HG03045 (cell line): ENCODE measurements around the gene LASP1.
"Not testable (repeated sequence)": the region's sequence is repeated elsewhere in the genome, so short reads cannot be mapped to it uniquely, and the experiment has no call there.

Experiments
- ATAC-seq: cut with Tn5 transposase; IDR thresholded peaks from one replicate; pipeline ENCODE4 v1.9.1; 2021; ENCODE audit warnings: mild to moderate bottlenecking, moderate library complexity; ENCODE audit not compliant: unreplicated experiment

The LASP1 gene

DNA sequence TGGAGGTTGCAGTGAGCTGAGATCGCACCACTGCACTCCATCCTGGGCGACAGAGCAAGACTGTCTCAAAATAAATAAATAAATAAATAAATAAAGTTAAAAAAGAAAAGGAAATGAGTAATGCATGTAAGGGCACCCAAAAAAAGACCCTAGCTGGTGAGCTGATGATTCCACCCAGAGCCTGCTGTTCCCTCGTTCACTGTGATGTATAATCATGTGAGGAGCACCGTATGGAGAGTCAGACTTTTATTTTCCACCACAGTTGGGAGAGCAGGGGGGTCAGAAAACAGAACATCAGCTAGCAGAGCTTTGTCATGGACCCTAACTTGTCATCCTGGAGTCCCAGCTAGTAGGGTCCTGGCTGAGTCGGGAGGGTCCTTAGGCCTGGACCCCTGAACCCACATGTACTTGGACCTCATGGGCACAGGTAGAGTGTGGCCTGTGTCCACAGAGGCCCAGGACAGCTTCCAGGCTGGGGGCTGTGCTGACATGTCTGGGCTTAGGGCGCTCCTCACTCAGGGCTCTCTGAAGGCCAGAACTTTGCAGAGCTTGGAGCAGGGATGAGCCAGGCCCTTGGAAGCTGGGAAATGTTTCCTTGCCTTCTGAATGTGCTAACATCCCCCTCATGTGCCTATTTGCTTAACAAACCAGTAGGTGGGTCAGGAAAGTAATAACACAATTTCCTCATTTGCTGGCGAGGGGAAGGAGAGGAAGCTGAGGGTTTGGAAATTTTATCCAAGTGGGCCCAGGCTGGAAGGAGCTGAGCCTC, 36.8 kb downstream of the LASP1 start:
- no peak for ATAC-seq

DNA sequence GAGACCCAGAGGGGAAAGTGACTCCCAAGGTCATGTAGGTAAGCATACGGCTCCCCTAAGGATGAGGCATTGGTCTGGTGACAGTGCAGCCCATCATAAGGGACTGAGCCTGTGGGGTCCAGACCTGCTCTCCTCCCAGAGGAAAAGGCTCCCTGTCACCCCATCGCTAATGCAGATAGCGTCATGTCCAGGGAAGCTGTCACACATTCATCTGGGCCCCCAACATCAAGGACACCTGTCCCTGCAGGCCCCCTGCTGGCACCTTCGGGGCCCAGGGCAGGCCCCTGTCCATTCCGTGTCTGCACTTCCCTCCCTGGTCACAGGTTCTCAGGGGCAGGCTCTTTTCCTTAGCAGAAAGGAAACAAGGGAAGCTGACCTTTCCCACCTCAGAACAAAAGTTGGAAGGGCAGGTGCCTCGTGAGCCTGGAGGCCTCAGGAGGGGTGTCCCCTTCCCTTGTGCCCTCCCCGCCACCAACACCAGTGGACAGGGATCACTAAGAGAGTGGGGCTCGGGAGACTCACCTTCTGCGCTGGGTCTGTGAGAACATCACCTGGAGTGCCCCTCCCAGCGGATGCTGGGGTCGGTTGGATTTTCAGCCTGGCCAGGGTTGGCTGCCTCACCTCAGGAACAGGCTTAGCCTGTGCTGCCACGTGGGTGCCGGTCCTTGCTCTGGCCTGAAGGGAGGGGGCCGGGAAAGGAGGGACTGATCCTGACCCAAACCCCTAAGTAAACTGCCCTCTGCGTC, 38.2 kb downstream of the LASP1 start:
- no peak for ATAC-seq

DNA sequence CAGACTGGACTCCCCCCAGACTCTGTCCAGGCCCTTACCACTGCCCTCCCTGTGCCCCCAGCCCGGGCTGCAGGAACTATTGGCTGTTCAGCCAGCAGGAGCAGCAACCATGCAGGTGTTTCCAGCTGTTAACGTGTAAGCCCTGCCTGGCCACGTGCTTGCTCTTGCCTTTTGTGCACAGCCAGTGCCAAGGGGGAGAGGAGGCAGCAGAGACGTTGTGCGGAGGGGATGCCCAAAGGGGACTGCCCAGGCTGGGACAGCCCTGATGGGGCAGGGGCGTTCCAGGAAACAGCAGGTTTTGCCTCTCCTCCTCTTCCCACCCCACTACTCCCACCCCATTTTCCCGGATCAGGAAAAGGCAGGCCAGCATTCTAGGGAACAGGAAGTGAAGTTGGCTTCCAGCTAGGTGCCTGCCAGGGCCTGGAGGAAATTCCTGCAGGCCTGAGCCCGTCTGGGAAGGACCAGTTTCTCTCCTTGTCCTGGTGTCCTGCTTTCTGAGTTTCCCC, 38.9 kb downstream of the LASP1 start:
- ATAC-seq = no peak

DNA sequence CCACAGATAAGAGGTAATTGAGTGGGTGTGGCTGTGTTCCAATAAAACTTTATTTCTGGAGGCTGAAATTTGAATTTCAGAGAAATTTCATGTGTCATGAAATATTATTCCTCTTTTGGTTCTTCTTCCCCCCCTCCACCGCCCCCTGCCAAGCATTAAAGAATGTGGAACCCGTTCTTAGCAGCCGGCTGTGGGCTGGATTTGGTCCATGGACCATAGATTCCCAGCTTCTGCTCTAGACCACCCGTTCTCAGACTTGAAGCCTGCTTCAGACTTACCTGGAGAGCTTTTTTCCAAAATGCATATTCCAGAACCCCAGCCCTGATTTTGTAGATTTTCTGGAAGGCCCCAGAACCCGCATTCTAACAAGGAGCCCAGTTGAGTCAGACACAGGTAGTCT, 40.5 kb downstream of the LASP1 start:
- ATAC-seq = no peak

DNA sequence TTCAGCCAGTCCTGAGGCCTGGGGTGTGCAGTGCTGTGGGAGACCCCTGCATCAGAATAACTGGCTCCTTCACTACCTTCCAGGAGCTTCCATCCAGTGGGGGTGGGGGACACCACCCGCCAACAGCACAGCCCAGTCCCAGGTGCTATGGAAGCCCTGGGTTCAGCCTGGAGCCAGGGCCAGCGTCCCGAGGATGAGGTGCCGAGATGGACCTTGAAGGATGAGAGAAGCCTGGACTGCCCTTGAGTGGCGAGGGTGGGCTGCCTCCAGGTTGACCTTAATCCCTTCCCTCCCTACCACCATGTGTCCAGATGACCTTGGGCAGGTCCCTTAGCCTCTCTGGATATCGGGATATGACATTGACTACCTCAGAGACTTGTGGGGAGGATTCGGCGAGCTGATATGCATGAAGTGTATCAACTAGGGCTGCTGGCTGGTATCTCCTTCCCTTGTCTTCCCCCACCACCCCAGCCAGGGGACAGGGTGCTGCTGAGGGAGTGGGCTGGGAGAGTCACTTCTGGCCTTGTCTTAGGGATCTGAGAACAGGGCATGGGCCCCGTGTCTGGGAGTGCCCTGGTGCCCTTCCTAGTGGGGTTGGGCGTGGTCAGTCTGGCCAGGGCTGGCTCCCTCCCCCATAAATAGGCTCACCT, 41.3 kb downstream of the LASP1 start:
- no peak for ATAC-seq

DNA sequence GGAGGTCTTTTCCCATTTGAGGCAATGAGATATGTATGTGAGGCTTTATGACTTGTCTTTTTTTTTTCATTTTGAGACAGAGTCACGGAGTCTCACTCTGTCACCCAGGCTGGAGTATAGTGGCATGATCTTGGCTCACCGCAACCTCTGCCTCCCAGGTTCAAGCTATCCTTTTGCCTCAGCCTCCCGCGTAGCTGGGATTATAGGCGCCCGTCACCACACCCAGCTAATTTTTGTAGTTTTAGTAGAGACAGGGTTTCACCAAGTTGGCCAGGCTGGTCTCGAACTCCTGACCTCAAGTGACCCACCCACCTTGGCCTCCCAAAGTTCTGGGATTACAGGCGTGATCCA, 41.8 kb downstream of the LASP1 start:
- ATAC-seq = not testable (repeated sequence)

DNA sequence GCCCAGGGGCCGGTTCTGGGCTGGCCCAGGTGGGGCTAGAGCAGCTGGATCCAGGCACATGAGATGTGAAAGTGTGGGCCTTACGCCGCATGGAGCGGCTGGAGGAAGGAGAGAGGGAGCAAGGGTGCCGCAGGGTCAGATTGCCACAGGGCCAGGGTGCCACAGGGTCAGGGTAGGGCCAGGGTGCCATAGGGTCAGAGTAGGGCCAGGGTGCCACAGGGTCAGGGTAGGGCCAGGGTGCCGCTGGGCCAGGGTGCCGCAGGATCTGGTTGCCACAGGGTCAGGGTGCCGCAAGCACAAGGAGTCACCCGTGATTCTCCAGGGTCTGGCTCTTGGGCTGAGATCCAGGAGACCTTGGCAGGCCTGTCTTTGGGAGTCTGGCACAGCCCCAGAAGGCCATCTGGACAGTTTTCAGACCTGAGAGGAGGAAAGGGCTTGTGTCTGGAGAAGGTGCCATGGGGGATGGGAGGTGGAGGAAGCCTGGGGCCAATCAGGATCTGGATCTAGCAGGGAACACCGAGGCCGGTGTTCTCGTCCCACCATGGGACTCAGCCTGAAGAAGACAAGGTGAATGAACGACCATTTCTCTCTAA, 42.5 kb downstream of the LASP1 start:
- ATAC-seq = no peak

DNA sequence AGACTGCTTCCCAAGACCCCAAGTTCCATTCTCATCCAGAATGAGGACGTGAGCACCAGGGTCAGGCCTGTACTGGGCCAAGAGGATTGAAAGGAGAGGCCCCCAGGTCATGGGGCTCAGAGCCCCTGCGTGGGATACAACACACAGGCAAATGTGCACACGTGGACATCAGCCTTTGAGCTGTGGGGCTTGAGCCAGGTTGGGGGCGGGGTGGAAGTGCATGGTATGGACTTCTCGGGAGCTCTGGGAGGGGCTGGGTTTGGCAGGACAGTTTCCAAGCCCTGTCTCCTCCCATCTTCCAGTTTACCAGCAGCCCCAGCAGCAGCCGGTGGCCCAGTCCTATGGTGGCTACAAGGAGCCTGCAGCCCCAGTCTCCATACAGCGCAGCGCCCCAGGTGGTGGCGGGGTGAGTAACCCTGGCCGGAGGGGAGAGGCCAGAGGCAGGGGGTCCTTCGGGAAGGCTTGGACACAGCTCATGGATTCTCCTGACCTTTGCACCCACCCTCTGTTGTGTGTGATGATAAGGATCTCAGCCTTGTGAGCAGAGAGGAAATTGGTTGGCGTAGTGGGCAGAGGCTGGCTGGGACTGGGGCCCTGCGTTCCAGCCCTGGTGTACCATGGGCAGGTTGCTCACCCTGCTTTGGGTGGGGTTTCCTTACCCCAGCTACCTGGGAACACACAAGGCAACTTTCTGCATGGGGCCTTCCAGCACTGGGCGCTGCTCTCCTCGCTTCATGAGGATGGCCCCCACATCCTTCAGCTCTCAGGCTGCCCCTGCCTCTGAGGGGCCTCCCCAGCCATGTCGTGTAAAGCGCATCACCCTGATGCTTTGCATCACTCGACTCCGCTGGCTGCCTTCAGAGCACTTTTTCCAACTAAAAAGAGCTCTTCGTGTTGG, 45.1 kb downstream of the LASP1 start:
- ATAC-seq = no peak

DNA sequence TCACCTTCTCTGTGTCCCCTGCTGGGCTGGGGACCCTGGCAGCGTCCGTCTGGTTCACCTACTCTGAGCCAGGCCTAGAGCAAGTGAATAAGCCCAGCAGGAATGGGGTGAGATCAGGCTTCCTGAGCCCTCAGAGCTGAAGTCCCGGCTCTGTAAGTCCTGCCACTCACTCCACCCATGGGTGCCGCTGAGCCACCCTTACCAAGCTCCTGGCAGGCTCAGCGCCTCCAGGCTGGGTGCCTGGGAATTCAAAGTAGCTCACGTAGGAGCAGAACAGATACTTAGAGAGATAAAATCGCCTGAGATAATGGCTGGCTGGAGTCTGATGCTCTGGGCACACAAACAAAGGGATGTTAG, 45.8 kb downstream of the LASP1 start:
- ATAC-seq = no peak

DNA sequence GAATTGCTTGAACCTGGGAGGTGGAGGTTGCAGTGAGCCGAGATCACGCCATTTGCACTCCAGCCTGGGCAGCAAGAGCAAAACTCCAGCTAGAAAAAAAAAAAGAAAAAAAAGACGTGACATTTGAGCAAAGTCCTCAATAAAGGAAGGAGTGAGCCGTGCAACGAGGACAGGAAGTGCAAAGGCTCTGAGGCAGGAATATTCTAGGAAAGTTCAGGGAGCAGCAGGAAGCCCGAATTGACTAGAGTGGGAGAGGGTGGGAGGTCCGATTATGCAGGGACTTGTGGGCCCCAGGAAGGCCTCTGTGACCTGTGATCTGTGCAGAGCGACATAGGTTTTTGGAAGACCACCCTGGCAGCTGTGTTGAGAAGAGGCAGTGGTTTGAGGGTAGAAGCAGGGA, 46.9 kb downstream of the LASP1 start:
- no peak for ATAC-seq

DNA sequence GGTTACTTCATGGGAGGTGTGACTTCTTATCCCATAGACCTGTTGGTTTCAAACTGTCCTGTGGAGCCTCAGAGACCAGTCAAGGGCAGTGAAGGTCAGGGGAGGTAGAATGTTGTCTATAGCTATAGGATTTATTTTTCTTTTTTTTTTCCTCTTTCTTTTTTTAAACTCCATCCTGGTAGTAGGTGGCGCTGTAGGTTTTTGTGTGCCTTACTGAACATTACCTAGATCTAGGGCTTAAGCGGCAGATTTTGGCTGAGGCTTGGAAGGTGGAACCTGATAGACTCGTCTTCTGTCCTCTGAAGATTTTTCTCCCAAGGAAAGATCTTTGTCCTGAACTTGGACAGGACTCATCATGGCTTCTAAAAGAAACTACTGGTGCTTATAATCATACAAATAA, 47.4 kb downstream of the LASP1 start:
- ATAC-seq = no peak

DNA sequence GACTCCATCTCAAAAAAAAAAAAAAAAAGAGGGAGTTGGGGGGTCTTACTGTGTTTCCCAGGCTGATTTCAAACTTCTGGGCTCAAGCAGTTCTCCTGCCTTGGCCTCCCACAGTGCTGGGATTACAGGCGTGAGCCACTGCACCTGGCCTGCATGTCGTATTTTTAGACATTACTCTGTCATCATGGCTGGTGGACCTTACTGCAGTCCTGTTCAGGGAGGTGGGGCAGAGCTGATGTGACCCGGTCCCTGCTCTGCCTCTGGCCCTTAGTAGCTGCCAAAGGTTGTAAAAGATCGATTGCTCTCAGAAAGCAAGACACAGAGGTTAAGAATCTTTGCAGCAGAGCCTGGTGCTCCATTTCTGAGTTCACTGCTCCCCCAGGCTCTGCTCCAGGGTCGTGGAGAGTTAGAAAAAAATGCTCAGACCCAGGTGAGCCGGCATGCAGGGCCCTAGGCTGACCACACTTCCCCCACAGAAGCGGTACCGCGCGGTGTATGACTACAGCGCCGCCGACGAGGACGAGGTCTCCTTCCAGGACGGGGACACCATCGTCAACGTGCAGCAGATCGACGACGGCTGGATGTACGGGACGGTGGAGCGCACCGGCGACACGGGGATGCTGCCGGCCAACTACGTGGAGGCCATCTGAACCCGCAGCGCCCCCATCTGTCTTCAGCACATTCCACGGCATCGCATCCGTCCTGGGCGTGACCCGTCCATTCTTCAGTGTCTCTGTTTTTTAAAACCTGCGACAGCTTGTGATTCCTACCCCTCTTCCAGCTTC, 48.5 kb downstream of the LASP1 start:
- ATAC-seq = no peak

DNA sequence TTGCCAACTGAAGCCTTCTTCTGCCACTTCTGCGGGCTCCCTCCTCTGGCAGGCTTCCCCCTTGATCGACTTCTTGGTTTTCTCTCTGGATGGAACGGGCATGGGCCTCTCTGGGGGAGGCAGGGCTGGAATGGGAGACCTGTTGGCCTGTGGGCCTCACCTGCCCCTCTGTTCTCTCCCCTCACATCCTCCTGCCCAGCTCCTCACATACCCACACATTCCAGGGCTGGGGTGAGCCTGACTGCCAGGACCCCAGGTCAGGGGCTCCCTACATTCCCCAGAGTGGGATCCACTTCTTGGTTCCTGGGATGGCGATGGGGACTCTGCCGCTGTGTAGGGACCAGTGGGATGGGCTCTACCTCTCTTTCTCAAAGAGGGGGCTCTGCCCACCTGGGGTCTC, 49.1 kb downstream of the LASP1 start:
- ATAC-seq = no peak

DNA sequence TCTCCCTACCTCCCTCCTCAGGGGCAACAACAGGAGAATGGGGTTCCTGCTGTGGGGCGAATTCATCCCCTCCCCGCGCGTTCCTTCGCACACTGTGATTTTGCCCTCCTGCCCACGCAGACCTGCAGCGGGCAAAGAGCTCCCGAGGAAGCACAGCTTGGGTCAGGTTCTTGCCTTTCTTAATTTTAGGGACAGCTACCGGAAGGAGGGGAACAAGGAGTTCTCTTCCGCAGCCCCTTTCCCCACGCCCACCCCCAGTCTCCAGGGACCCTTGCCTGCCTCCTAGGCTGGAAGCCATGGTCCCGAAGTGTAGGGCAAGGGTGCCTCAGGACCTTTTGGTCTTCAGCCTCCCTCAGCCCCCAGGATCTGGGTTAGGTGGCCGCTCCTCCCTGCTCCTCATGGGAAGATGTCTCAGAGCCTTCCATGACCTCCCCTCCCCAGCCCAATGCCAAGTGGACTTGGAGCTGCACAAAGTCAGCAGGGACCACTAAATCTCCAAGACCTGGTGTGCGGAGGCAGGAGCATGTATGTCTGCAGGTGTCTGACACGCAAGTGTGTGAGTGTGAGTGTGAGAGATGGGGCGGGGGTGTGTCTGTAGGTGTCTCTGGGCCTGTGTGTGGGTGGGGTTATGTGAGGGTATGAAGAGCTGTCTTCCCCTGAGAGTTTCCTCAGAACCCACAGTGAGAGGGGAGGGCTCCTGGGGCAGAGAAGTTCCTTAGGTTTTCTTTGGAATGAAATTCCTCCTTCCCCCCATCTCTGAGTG, 49.6 kb downstream of the LASP1 start:
- no peak for ATAC-seq

DNA sequence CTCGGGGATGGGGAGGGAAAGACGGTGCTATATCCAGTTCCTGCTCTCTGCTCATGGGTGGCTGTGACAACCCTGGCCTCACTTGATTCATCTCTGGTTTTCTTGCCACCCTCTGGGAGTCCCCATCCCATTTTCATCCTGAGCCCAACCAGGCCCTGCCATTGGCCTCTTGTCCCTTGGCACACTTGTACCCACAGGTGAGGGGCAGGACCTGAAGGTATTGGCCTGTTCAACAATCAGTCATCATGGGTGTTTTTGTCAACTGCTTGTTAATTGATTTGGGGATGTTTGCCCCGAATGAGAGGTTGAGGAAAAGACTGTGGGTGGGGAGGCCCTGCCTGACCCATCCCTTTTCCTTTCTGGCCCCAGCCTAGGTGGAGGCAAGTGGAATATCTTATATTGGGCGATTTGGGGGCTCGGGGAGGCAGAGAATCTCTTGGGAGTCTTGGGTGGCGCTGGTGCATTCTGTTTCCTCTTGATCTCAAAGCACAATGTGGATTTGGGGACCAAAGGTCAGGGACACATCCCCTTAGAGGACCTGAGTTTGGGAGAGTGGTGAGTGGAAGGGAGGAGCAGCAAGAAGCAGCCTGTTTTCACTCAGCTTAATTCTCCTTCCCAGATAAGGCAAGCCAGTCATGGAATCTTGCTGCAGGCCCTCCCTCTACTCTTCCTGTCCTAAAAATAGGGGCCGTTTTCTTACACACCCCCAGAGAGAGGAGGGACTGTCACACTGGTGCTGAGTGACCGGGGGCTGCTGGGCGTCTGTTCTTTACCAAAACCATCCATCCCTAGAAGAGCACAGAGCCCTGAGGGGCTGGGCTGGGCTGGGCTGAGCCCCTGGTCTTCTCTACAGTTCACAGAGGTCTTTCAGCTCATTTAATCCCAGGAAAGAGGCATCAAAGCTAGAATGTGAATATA, 50.8 kb downstream of the LASP1 start:
- ATAC-seq = no peak

DNA sequence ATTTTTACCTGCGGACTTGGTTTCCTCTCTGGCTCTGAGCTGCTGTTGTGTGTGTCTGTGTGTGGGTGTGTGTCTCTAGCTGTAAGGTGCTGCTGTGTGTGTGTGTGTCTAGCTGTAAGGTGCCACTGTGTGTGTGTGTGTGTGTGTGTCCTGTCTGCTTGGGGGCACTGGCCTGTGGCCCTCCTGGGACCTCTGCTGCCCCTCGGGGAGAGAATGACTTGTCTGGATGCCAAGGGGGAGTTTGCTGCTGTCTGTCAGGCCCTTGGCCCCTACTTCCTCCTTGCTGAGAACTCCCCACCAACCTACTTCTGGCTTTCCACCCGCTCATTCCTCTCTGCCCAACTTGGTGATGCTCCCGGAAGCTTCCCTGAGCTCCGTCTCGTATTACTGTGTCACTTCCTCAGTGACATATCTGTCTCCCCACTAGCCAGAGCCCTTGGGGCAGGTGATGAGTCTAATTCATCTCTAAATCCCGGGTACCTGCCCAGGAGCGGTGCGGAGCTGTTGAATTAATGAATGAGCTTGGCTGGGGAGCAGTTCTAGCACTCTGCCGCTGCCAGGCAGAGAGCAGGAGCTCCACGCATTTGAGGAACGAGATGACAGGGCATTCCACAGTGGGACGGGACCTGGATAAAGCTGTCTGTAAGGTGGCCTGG, 52.0 kb downstream of the LASP1 start:
- ATAC-seq = no peak

DNA sequence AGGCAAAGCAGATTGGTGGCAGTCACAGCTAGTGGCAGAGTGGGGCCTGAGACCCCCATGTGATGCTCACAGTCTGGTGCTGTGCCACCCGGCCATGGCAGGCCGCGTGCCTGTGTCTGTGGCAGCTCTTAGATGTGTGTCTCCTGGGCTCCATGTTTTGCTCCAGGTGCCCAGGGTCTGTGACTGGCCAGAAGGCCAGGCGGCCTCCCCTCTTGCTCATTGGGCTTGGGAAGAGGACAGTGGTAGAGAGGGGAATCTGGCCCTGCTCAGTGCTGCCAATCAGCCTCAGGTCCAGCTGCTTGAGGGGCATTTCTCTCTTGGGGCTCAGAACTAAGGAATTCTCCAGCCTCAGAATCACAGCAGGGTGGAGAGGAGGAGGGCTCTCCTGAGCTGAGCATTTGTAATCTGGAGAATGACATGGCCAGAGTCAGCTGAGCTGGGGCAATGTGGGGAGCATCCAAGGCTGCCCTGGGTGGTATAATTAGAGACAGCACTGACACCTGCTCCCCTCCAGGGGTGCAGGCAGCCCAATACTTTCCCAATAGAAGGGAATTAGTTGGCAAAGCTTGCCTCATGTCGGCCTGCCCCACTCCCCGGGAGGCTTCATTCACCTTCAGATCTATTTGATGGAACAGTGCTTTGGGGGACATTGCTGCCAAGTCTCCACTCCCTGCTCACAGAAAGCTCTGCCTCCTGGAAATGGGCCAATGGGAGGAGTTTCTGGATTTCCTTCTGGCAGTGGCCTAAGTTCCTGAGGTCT, 52.9 kb downstream of the LASP1 start:
- ATAC-seq = no peak
